DND-41 (cell line): ENCODE data around the gene THRB.

ENCODE experiments used
- EZH2 ChIP-seq: IDR thresholded peaks from 3 replicates; pipeline ENCODE4 v1.6.1; 2012; ENCODE audit warnings: borderline replicate concordance, low read depth, mild to moderate bottlenecking, moderate library complexity, low read length, inconsistent platforms; ENCODE audit not compliant: severe bottlenecking
- TF ChIP-seq, protein P1 (sequence below): IDR thresholded peaks from 2 replicates; pipeline ENCODE4 v1.5.1; 2012; ENCODE audit warnings: borderline replicate concordance, low read length, moderate library complexity, mild to moderate bottlenecking; ENCODE audit not compliant: poor library complexity, severe bottlenecking; ENCODE audit errors: extremely low read depth

DNA sequence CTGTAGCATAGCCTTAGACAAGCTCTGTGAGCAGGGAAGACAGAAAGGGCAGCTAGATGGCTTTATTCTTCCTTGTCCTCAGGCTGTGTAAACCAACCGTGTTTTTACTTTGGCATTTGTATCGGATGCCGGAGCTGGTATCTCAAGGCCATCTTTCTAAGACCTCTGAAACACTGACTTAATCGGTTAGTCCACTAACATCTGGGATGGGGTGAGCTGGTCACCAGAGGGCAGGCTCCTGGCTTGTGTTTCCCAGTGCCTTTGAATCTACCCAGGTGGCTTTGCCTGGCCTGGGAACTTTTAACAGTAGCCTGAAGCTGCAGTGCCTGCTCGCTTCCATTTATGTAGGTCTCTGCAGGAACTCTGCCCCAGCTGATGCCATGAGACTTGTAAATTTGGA is 296.8 kb downstream of the THRB start:
- TF ChIP-seq, protein P1, sequence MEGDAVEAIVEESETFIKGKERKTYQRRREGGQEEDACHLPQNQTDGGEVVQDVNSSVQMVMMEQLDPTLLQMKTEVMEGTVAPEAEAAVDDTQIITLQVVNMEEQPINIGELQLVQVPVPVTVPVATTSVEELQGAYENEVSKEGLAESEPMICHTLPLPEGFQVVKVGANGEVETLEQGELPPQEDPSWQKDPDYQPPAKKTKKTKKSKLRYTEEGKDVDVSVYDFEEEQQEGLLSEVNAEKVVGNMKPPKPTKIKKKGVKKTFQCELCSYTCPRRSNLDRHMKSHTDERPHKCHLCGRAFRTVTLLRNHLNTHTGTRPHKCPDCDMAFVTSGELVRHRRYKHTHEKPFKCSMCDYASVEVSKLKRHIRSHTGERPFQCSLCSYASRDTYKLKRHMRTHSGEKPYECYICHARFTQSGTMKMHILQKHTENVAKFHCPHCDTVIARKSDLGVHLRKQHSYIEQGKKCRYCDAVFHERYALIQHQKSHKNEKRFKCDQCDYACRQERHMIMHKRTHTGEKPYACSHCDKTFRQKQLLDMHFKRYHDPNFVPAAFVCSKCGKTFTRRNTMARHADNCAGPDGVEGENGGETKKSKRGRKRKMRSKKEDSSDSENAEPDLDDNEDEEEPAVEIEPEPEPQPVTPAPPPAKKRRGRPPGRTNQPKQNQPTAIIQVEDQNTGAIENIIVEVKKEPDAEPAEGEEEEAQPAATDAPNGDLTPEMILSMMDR, result no peak
- TF ChIP-seq EZH2, result no peak
